Activated CD4-positive, alpha-beta T cell treated with anti-CD3 and anti-CD28 coated beads for 36 hours (primary cell): Measurements from ENCODE around the gene DENND2D. TPM values are rescaled to one million over a fixed set of nuclear protein-coding genes. Genes with fewer than 3 reads are reported as not detected.

Experiments
- ATAC-seq: fragments of 200-7000 bp; cut with Tn5 transposase; one replicate; pipeline ENCODE4 v1.10.0; 2021; ENCODE audit warnings: mild to moderate bottlenecking, moderate library complexity
- CTCF ChIA-PET: fragments of 350-600 bp; sonication (Branson Sonifier 250); formaldehyde crosslinking; loops from one replicate; lab custom pipeline; 2021; ENCODE audit warnings: antibody characterized with exemption; lab: Charles Lee
- POLR2A ChIA-PET: fragments of 350-600 bp; sonication (Branson Sonifier 250); formaldehyde crosslinking; loops from one replicate; lab custom pipeline; 2021; ENCODE audit warnings: antibody characterized with exemption, inconsistent platforms; lab: Charles Lee
- DNase-seq: peaks from one replicate; pipeline ENCODE4 v3.0.0-alpha.2; 2020
- H3K27ac Mint-ChIP-seq: one replicate; pipeline ENCODE4 v1.8.0; 2021; ENCODE audit warnings: mixed read lengths
- H3K27me3 Mint-ChIP-seq: one replicate; pipeline ENCODE4 v1.8.0; 2021; ENCODE audit warnings: mixed read lengths
- H3K36me3 Mint-ChIP-seq: one replicate; pipeline ENCODE4 v1.8.0; 2021; ENCODE audit warnings: low read depth, mixed read lengths
- H3K4me1 Mint-ChIP-seq: one replicate; pipeline ENCODE4 v1.8.0; 2021; ENCODE audit warnings: mixed read lengths
- H3K4me3 Mint-ChIP-seq: one replicate; pipeline ENCODE4 v1.8.0; 2021; ENCODE audit warnings: mild to moderate bottlenecking, moderate library complexity, mixed read lengths
- H3K9me3 Mint-ChIP-seq: one replicate; pipeline ENCODE4 v1.8.0; 2021; ENCODE audit warnings: low read depth, mixed read lengths
- intact Hi-C, 2 experiments: fragments of 100-400 bp; cut with DNase I in 1 of 2; cut with micrococcal nuclease in 1 of 2; formaldehyde crosslinking; loops; one replicate each; pipeline versions ENCODE4 v1.14.2 to v1.15.1; 2022 to 2024; cut with DNase I, micrococcal nuclease
- total RNA-seq, 2 experiments: library from RNA; stranded (reverse); gene quantifications; one replicate each; pipeline ENCODE4 v1.2.3, GENCODE V29; 2021

DENND2D gene
- total RNA-seq, 2 experiments from 2014 or later = 174 to 190 TPM

DNA sequence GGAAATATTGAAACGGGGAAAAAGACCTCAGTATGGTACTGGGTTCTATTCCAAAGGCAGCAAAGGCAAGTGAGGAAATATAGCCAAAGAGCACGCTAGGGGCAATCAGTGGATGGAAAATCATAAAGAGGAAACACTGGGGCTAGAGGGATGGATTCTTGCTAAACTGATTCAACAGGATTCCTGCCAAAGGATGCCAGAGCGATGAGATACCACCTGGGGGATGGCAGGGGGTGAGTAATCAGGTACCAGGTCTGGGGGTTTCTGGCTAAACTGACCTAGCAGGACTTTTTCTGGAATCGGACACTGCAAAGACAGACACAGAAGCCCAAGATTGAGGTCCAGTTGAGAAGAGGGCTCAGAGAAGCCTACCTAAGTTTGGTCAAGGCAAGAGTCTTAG is 33.8 kb upstream of the DENND2D start:
- peaks cover 2% of the 10 kb centered on the region for H3K36me3 Mint-ChIP-seq
- no peaks in the 10 kb centered on the region for H3K27me3 Mint-ChIP-seq
- ChIA-PET POLR2A (no interaction called here), CTCF (interaction anchor here (0.7 to 2.1 kb wide), 3 partner anchors 11 to 204 kb away, joined by 3 to 6 read pairs (median 3); no protein-coding TSS in a partner anchor)
- ATAC-seq (no peak), DNase-seq (no peak)
- intact Hi-C loops = no loop called here
- no peak overlapping the region for H3K4me3 Mint-ChIP-seq
- no peak overlapping the region for H3K27ac Mint-ChIP-seq
- peaks cover 40% of the 10 kb centered on the region for H3K4me1 Mint-ChIP-seq
- H3K9me3 Mint-ChIP-seq = no peaks in the 10 kb centered on the region

DNA sequence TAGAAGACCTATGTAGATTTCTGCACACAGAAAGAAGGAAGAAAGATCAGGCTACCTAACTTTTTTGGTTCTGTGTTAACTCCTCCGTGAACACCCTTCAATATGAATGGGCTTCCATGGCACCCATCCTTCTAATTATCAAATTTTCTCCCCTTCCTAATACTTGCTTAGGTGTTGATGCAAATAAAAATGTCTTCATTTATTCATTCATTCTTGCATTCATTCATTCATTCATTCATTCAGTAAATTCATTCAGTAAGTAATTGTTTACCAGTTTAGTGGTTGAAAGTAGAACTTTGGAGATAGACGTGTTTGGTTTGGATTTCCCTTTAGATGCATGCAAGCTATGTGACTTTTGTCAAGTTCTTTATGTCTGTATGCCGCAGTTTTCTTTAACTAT is 31.7 kb upstream of the DENND2D start:
- Mint-ChIP-seq H3K4me3 (no peak overlapping the region), H3K4me1 (peaks cover 62% of the 10 kb centered on the region)
- POLR2A ChIA-PET = no interaction called here

DNA sequence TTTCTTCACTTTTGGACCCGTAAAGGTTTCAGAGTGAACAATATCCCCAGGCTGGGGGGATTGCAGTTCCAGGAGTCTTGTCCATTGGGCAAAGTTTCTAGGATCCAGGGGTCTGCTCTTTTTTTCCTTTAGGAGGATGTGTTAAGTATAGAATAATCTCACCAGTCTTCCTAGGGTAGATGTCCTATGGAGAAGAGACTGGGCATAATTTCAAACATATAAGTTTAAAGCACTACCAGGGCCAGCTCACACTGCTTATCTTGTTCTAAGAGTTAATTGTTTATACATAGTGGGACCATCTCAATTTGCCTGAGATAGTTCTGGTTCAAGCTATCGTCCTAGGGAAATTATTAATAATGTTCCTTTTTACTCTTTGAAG is 28.3 kb upstream of the DENND2D start:
- no peaks in the 10 kb centered on the region for H3K9me3 Mint-ChIP-seq
- no peaks in the 10 kb centered on the region for H3K36me3 Mint-ChIP-seq
- peaks cover 82% of the 10 kb centered on the region for H3K4me1 Mint-ChIP-seq
- POLR2A ChIA-PET = interaction anchor here (0.6 to 1.7 kb wide), 2 partner anchors 9 to 213 kb away, joined by 3 to 6 read pairs; no protein-coding TSS in a partner anchor
- H3K27ac Mint-ChIP-seq = peak overlapping the region; percentile 22
- H3K27me3 Mint-ChIP-seq = no peaks in the 10 kb centered on the region
- ATAC-seq = no peak
- H3K4me3 Mint-ChIP-seq = no peak overlapping the region
- CTCF ChIA-PET = interaction anchor here (0.8 to 1.6 kb wide), 6 partner anchors 9 to 172 kb away, joined by 3 to 6 read pairs (median 4); no protein-coding TSS in a partner anchor
- no peak for DNase-seq
- intact Hi-C loops = loop anchor here in 1 of 2 experiments (2.0 kb wide), 1 partner anchor 46 kb away; no protein-coding TSS in a partner anchor

More for the DNA sequence above, 31.7 kb upstream of the DENND2D start:
- intact Hi-C loops = no loop called here
- peaks cover 2% of the 10 kb centered on the region for H3K36me3 Mint-ChIP-seq
- H3K9me3 Mint-ChIP-seq = no peaks in the 10 kb centered on the region
- DNase-seq (no peak), ATAC-seq (no peak)
- CTCF ChIA-PET = interaction anchor here (0.8 to 2.2 kb wide), 3 partner anchors 9 to 17 kb away, joined by 3 to 9 read pairs (median 6); no protein-coding TSS in a partner anchor
- H3K27me3 Mint-ChIP-seq = no peaks in the 10 kb centered on the region
- H3K27ac Mint-ChIP-seq = no peak overlapping the region

DNA sequence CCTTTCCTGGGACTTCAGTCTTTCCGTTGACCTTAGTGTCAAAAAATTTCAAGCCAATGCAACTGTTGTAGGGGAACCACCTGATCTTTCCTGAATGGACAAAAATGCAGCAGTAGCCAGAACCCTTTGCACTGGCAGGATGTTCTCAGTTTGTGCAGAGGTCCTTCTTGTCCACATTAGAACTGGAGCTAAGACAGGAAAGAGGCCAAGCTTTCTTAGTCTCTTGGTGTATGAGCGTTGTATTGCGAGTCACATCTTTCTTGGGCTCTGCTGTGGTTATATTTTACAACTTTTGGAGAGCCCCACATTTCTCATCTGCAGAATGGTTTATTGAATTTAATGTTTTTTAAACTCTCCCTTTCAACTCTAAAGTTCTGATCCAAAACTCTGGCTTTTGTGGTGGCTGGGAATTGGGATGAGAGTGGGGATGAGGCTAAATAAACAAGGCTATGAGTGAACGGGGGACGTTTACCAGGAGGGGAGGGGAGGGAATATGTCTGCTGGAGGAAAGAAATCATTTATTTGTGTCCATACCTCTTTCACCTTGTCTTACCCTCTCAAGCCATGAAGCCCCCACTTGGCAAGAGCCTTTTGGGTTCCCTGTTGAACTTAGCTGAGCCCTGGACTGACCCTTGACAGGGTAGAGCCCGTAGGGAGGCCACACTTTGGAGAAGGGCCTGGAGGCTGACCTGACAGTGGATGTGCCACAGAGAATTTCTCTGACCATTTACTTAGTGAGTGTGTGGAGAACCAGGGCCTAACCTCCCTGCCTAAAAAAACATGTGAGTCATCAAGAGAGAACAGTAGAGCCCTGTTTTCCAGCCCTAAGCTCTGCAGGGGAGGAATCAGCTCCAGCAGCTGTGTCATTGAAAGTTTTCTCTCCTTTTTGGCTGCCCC is 27.7 kb upstream of the DENND2D start:
- no peak overlapping the region for H3K4me3 Mint-ChIP-seq
- H3K27me3 Mint-ChIP-seq = no peaks in the 10 kb centered on the region
- ChIA-PET POLR2A (interaction anchor here (0.6 to 1.7 kb wide), 2 partner anchors 9 to 214 kb away, joined by 3 to 6 read pairs; no protein-coding TSS in a partner anchor), CTCF (interaction anchor here (0.8 to 2.4 kb wide), 8 partner anchors 8 to 173 kb away, joined by 3 to 8 read pairs (median 4); no protein-coding TSS in a partner anchor)
- peak; percentile 55 for ATAC-seq
- H3K36me3 Mint-ChIP-seq = no peaks in the 10 kb centered on the region
- peak overlapping the region; percentile 30 for H3K27ac Mint-ChIP-seq
- no peaks in the 10 kb centered on the region for H3K9me3 Mint-ChIP-seq
- peaks cover 86% of the 10 kb centered on the region for H3K4me1 Mint-ChIP-seq
- no peak for DNase-seq
- intact Hi-C loops = loop anchor here in 1 of 2 experiments (2.0 kb wide), 1 partner anchor 47 kb away; no protein-coding TSS in a partner anchor

DNA sequence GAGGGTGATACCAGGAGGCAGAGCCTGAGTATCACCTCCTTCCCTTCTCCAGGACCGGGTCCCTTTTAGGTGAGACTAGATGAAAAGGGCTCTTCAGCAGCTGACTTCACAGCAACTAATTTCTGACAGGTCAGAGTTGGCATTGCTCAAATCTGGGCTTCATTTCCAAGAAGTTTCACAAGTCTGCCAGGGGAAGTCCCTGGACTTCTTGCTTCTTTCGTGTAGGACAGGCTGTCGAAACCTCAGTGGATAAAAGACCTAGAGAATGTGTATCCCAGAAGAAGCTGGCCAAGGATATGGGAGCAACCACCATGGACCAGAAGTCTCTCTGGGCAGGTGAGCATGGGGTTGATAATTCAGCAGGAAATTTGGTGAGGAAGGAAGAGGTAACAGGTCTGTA is 27.0 kb upstream of the DENND2D start, which contains the start of gene CHI3L2:
Gene CHI3L2 (plus strand): TSS at position 280 of the 400 bp plus-strand sequence. CDS start 17 bp downstream, at position 297.
- Mint-ChIP-seq H3K4me3 (no peak within 1 kb of the TSS), H3K9me3 (no peaks in the 10 kb centered on the region), H3K36me3 (no peaks in the 10 kb centered on the region), H3K4me1 (peaks cover 88% of the 10 kb centered on the region), H3K27me3 (no peaks in the 10 kb centered on the region), H3K27ac (peak within 1 kb of the TSS; percentile 45)
- POLR2A ChIA-PET = interaction anchor here (0.6 to 1.7 kb wide), 2 partner anchors 8 to 241 kb away, joined by 3 to 6 read pairs; no protein-coding TSS in a partner anchor
- DNase-seq = no peak
- intact Hi-C loops = no loop called here
- CTCF ChIA-PET = interaction anchor here (0.6 to 2.4 kb wide), 7 partner anchors 8 to 1486 kb away, joined by 3 to 8 read pairs (median 4); no protein-coding TSS in a partner anchor
- no peak for ATAC-seq

GRCh38 chr1:111225717-111226400 is 25.4 kb upstream of the DENND2D start:
- intact Hi-C loops = no loop called here
- H3K4me1 Mint-ChIP-seq = peaks cover 89% of the 10 kb centered on the region
- ChIA-PET CTCF (interaction anchor here (0.6 to 9.2 kb wide), 10 partner anchors 10 to 531 kb away, joined by 3 to 115 read pairs (median 3); partner anchors contain the start of gene DENND2D), POLR2A (interaction anchor here (0.9 kb wide), 1 partner anchor 11 kb away, joined by 4 read pairs; no protein-coding TSS in a partner anchor)
- H3K36me3 Mint-ChIP-seq = no peaks in the 10 kb centered on the region
- no peaks in the 10 kb centered on the region for H3K9me3 Mint-ChIP-seq
- H3K27me3 Mint-ChIP-seq = no peaks in the 10 kb centered on the region
- no peak for DNase-seq
- H3K4me3 Mint-ChIP-seq = peak overlapping the region; percentile 59
- ATAC-seq = no peak
- peak overlapping the region; percentile 84 for H3K27ac Mint-ChIP-seq

GRCh38 chr1:111225091-111225490 is 24.6 kb upstream of the DENND2D start:
- ATAC-seq (no peak), DNase-seq (no peak)
- peak overlapping the region; percentile 59 for H3K4me3 Mint-ChIP-seq
- peak overlapping the region; percentile 84 for H3K27ac Mint-ChIP-seq
- H3K4me1 Mint-ChIP-seq = peaks cover 91% of the 10 kb centered on the region
- no peaks in the 10 kb centered on the region for H3K36me3 Mint-ChIP-seq
- H3K27me3 Mint-ChIP-seq = no peaks in the 10 kb centered on the region
- ChIA-PET CTCF (interaction anchor here (0.7 to 9.2 kb wide), 10 partner anchors 9 to 194 kb away, joined by 3 to 115 read pairs (median 3); partner anchors contain the start of gene DENND2D), POLR2A (no interaction called here)
- intact Hi-C loops = no loop called here
- H3K9me3 Mint-ChIP-seq = no peaks in the 10 kb centered on the region

- ChIA-PET POLR2A (interaction anchor here (0.6 to 0.7 kb wide), 2 partner anchors 9 to 285 kb away, joined by 3 read pairs; no protein-coding TSS in a partner anchor), CTCF (interaction anchor here (0.5 to 9.2 kb wide), 29 partner anchors 9 to 1907 kb away, joined by 3 to 115 read pairs (median 4); partner anchors contain the start of gene DENND2D)
- intact Hi-C loops = loop anchor here (1.0 to 5.0 kb wide), 11 partner anchors 52 to 591 kb away; partner anchors contain the start of genes ATP5PB (in 2 of the 2), WDR77 (in 2 of the 2), CEPT1 (in 1 of the 2) and DRAM2 (in 1 of the 2)
- peaks cover 3% of the 10 kb centered on the region for H3K36me3 Mint-ChIP-seq
- H3K27ac Mint-ChIP-seq = peak overlapping the region; percentile 88
- H3K9me3 Mint-ChIP-seq = peaks cover 3% of the 10 kb centered on the region
- H3K27me3 Mint-ChIP-seq = no peaks in the 10 kb centered on the region
- DNase-seq = no peak
- peaks cover 93% of the 10 kb centered on the region for H3K4me1 Mint-ChIP-seq
- H3K4me3 Mint-ChIP-seq = peak overlapping the region; percentile 62
- no peak for ATAC-seq
Observed at GRCh38 chr1:111223126-111223685, 22.8 kb upstream of the DENND2D start.

DNA sequence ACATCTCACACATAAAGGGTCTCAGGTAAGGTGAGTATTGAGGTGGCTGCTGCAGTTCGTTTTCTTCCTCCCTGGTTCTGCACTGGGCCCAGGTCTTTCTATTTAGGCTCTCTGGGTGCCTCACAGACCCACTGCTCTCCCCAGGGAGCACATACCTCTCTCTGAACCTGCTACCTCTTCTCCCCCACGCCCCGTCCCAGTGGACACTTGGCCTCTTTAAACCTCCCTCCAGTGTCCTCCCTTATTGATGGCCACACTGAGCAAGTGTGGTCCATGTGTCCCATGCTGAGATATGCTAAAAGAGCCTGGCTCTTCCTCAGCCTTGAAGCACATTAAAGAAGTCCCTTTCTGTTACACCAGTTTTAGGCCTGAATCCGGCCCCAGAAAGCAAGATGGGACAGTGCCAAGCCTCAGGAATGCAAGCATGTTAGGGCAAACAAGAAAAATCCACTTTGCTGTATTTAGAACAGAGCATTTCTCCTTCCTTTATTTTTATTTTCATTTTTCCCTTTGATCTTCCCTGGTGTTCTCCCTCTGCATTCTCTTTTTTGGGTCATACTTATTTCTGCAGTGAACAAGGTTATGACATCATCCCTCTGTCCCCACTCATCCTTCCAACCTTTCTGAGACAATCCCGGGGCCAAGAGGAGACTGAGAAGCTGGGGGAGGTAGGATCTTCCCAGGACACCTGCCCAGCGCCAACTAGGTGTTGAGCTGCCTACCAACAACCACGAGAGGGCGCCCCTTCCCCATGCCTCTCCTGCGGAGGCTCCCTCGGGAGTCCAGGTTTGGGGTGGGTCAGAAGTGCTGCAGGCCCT is 22.1 kb upstream of the DENND2D start:
- DNase-seq = peak; percentile 91
- H3K36me3 Mint-ChIP-seq = peaks cover 5% of the 10 kb centered on the region

More for the DNA sequence above, 22.1 kb upstream of the DENND2D start:
- H3K4me3 Mint-ChIP-seq = peak overlapping the region; percentile 62
- H3K27ac Mint-ChIP-seq = peak overlapping the region; percentile 88
- no peaks in the 10 kb centered on the region for H3K27me3 Mint-ChIP-seq
- peaks cover 5% of the 10 kb centered on the region for H3K9me3 Mint-ChIP-seq
- intact Hi-C loops = loop anchor here (1.0 to 5.0 kb wide), 11 partner anchors 52 to 590 kb away; partner anchors contain the start of genes ATP5PB (in 2 of the 2), WDR77 (in 2 of the 2), CEPT1 (in 1 of the 2) and DRAM2 (in 1 of the 2)
- peak; percentile 24 for ATAC-seq
- CTCF ChIA-PET = interaction anchor here (0.6 to 9.2 kb wide), 27 partner anchors 10 to 1906 kb away, joined by 3 to 115 read pairs (median 4); partner anchors contain the start of gene DENND2D
- POLR2A ChIA-PET = interaction anchor here (0.6 to 1.5 kb wide), 3 partner anchors 8 to 286 kb away, joined by 3 to 7 read pairs (median 3); no protein-coding TSS in a partner anchor
- peaks cover 93% of the 10 kb centered on the region for H3K4me1 Mint-ChIP-seq
